Thyroid gland (tissue), 4 donors: ENCODE data around the gene PCDH19.

ENCODE experiments used
- CTCF ChIP-seq, 6 experiments: fragments of 200-600 bp in 3 of 6; fragments of 450-650 bp in 3 of 6; sonication (generic) in 3 of 6; IDR thresholded peaks; one replicate each; pipeline ENCODE4 v1.5.1; 2016 to 2019; ENCODE audit warnings: antibody characterized with exemption in 6 of 6, mild to moderate bottlenecking in 2 of 6, inconsistent platforms in 1 of 6, moderate library complexity in 1 of 6
- POLR2A ChIP-seq, 2 donors: fragments of 450-650 bp; IDR thresholded peaks; one replicate each; pipeline ENCODE4 v1.6.1; 2017; ENCODE audit warnings: antibody characterized with exemption in 2 of 2, mild to moderate bottlenecking in 2 of 2, moderate library complexity in 1 of 2

- TF ChIP-seq POLR2A (IDR thresholded peaks at IDR 0.05) (no peak), CTCF (IDR thresholded peaks at IDR 0.05) (no peak)
These were observed 94.5 kb downstream of the PCDH19 start for GRCh38 chrX:100315566-100315965.
